Pulmonary artery endothelial cell (primary cell): ENCODE data around the gene CSPG4. TPM values are rescaled to one million over a fixed set of nuclear protein-coding genes. Genes with fewer than 3 reads are reported as not detected.
A peak's percentile ranks its signal among the peaks of the same experiment; 100 is the strongest.
"Not testable (repeated sequence)": the region's sequence is repeated elsewhere in the genome, so short reads cannot be mapped to it uniquely, and the experiment has no call there.

ENCODE experiments used
- DNase-seq: peaks from one replicate; pipeline ENCODE4 v3.0.0-alpha.2; 2011; ENCODE audit warnings: low read depth, low spot score
- total RNA-seq: library from RNA; depleted of rRNA; stranded (reverse); fragments of >200 nt; gene quantifications from 2 replicates; pipeline ENCODE4 v1.2.3, GENCODE V29; 2014

CSPG4 gene
- total RNA-seq, 1 donor from 2014 or later = under 0.01 TPM

- DNase-seq = peak; percentile 24
Observed at GRCh38 chr15:75738647-75739325, 26.1 kb upstream of the CSPG4 start.

GRCh38 chr15:75738014-75738646 is 25.5 kb upstream of the CSPG4 start:
- DNase-seq = no peak

GRCh38 chr15:75737116-75738013 is 24.7 kb upstream of the CSPG4 start:
- DNase-seq = not testable (repeated sequence)

GRCh38 chr15:75736256-75736655 is 23.6 kb upstream of the CSPG4 start:
- DNase-seq = no peak

- not testable (repeated sequence) for DNase-seq
Observed at GRCh38 chr15:75734861-75735760, 22.5 kb upstream of the CSPG4 start.

GRCh38 chr15:75733761-75734651 is 21.4 kb upstream of the CSPG4 start:
- DNase-seq = no peak

- DNase-seq = no peak
Observed at GRCh38 chr15:75732809-75733451, 20.3 kb upstream of the CSPG4 start.

GRCh38 chr15:75732177-75732808 is 19.6 kb upstream of the CSPG4 start:
- DNase-seq = no peak

- DNase-seq = no peak
Observed at GRCh38 chr15:75731248-75732151, 18.9 kb upstream of the CSPG4 start.

GRCh38 chr15:75730376-75731247 is 18.0 kb upstream of the CSPG4 start:
- not testable (repeated sequence) for DNase-seq

GRCh38 chr15:75729326-75730069 is 16.9 kb upstream of the CSPG4 start:
- DNase-seq = no peak

GRCh38 chr15:75727851-75728715 is 15.4 kb upstream of the CSPG4 start:
- no peak for DNase-seq

- no peak for DNase-seq
Observed at GRCh38 chr15:75727031-75727531, 14.4 kb upstream of the CSPG4 start.

- no peak for DNase-seq
Observed at GRCh38 chr15:75725719-75726607, 13.3 kb upstream of the CSPG4 start.
